ENCODE data around the gene GRK5.

The GRK5 gene

DNA sequence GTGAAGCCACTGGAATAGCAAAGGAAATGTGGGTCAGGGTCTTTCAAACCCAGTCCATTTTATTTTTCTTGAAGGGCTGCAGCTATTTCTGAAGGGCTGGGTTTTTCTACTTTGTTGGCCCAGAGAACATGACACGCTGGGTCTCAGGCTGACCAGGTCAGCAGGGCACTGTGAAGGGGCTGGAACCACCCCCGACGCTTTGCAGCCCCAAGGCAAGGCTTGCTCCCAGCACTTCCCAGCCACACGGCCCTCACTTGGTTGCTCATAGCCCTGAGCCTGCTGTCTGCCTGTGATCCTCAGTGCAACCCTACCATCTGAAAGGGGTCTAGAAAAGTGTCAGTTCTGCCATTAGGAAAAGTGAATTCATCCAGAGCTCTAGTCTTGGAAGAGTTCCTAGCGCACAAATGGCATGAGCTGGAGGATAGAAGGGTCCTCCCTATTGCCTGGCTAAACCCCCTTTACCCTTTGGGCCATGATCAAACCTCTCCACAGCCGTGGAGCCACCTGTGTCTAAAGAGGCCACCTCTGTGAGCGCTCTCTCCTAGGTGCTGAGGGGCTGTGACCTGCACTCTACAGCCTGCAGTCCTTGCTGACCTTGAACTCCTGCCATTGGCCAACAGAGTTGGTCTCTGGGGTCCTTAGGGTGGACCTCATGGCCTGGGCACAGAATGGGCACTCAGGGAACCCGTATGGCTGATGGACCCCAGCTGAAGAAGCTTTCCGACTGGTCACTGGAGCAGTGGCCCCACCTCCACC is 203.2 kb downstream of the GRK5 start:
- no peak for DNase-seq

DNA sequence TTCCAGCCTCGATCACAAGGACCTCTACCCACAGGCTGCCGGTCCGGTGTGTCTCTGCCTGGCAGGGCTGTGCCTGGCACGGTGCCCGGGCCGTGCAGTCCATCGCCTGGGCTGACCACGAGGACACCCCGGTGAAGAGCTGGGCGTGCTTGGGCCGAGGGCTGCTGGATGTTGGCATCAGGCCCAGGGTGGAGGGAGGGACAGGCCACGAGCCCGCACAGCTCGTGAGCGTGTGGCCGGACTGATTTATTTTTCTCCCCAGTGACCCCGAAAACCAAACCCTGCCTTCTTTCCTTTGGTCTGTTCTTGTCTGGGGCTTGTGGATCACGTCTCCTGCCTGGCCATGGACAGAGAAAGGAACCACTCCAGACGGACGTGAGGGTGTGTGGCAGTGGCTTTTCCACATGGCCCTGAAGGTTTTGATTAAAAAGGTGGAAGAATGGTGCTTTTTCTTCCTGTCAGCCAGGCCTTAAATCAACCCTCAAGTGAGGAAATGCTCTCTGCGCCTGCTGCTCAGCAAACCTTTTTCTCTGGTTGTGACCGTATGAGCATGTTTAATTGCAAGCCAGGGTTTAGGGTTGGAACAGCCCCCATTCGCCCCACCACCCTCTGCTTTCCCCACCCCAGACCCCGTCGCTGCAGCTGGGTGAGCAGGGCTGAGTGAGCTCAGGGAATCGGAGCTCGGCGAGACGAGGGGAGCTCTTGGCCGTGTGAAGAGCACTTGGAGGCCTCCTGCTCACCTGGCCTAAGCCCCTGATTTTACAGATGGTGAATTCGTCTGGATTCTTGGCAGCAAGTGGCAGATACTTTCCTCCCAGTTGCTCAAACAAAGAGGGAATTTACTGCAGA is 205.1 kb downstream of the GRK5 start:
- DNase-seq: no peak

DNA sequence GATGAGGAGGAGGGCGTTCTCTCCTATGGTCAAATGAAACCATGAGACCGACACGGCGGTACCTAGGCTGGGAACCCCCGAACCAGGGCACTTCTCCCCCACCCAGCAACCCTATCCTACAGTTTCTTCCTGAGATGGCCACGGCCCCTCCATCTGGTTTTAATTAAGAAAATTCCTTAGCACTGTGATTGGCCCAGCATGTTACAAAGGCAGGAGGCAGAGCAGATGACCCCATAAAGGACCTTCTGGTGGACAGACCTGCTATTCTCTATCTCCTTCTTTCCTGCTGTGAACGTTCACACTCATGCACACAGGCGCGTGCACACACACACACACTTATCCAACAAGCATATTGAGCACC is 205.7 kb downstream of the GRK5 start:
- DNase-seq: no peak

DNA sequence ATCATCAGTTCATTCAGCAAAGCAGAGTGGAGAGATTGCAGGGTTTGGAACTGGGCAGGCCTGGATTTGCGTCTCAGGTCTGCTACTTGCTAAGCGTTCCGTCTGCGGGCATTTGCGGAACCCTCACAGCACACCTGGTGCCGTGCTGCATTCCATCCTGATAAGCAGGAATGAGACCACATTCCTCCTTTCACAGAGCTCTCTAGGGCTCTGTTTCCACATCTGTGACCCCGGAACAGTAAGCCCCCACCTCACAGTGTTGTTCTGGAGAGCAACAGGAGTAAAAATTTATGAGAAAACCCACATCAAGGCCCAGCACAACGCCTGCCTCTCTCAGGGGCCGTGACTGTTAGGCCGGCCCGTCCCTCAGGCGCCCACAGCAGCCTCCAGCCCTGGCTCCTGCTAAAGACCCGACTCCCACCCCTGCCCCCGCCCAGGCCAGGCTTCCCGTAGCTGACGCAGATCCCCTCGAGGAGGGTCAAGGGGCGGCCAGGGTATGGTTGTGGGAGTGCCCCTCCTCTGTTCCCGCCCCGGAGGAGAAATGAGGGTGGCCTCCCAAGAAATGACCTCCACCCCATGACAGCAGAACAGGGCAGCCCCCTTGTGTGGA is 206.2 kb downstream of the GRK5 start:
- DNase-seq: no peak

DNA sequence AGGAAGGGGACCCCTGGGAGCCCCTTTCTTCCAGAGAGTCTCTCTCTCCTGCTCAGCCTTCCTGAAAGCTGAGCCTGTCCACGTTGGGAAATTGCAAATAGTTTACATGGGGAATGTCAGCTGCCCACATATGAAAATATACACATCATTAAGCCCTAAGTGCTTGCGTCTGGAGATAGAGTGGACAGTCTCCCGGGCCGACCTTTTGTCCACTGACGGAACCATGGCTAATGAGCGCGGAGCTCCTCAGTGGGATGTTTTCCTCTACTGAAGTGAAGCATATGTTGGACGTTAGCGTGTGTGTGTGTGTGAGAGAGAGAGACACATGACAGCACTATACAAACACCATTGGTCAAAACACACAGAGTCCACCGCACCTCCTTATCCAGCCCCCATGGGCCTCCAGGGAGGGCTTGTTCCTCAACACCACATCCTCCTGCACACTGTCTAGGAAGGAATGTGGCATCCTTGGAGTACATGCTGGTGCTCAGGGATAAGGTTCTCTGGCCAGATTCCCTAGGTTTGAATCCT is 206.8 kb downstream of the GRK5 start:
- no peak for DNase-seq

DNA sequence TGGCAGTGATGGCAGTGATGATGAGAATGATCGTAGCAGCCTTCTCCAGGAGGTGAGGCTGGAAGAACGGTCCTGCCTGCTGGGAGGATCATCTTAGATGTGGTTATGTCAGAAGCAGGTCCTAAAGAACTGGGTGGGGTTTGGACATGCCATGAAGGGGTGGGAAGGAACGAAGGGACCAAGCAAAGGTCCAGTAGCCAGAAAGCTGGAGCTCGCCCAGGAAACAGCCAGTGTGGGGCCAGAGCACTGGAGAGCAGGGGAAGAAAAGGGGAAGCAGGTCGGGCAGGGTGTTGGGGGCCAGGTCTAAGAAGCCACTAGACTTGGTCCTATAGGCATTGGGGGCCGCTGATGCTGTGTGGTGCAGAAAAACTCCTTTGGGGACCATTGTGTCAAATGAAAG is 207.8 kb downstream of the GRK5 start:
- no peak for DNase-seq

DNA sequence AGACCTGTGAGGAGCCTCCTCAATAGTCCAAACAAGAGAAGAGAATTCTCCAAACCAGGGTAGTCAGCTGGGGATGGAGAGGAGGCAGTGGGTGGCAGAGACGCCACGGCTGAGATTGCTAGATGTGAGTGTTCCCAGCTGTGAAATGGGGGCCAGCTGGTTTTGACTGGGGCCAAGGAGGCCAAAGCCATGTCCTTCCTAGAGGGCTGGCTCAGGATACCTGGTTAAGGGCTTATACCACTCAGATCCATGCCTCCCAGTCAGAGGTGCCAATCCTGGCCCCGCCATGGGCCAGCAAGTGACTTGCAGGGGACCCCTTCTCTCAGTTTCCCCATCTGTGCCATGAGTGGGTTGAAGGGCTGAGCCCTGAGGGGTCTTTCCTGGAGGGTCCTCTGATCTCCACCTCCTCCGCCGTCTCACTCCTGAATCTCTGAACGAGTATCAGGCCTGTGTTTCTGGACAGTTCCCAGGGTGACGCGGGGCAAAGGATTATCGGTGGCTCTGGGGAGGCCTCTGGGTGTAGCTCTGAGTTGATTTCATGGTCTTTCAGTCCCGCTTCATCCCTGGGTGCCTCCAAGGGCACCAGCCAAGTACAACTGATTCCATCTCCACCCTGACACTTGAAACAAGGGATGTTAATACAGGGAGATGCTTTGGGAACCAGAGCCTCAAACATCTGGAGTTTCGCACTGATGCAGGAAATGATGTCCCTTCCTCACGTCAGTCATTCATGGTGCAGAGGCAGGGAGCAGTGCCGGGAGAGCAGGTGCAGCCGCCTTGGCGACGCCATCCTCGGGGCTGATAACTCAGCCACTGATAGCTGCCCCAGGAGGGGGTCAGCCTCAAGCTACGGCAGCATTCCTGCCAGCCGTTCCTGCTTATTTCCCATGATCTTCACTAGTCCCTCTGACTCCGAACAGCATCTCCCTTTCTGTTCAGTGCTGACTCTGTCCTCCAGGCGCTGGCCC is 208.4 kb downstream of the GRK5 start:
- DNase-seq: no peak

DNA sequence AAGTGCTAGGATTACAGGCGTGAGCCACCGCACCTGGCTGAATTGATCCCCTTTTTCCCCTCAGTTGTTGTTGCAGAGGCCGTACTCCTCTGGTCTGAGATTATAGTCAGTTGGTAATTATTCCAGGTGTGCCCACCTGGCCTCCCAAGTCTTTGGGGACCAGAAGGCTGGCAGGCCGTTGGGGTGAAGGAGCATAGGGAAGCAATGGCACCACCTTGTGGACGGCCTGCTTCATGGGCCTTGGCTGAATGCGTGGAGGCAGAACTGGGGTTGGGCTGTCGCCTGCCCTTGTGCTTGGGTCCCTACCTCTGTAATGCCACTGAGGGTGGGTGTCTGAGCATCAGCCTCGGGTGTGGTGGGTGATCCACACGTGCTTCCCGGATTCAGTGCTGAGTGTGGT is 209.5 kb downstream of the GRK5 start:
- DNase-seq: peak; percentile 20

DNA sequence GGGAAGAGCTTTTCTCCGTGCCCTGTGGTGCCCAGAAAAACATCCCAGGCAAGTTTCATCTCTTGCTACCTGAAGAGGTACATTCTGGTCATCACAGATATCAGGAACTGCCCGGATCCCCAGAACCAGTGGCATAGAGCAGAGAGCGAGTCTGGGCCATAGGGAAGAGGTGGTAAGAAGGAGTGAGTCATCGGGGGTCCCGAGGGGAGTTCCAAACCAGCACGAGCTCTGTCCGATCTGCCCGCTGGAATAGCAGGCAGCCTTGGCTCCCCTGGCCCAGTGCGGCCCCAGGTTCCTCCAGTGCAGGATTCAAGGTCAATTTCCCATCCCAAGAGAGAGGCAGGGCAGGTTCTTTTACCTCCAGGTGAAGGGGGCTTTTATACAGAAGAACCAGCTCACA is 210.5 kb downstream of the GRK5 start:
- no peak for DNase-seq

DNA sequence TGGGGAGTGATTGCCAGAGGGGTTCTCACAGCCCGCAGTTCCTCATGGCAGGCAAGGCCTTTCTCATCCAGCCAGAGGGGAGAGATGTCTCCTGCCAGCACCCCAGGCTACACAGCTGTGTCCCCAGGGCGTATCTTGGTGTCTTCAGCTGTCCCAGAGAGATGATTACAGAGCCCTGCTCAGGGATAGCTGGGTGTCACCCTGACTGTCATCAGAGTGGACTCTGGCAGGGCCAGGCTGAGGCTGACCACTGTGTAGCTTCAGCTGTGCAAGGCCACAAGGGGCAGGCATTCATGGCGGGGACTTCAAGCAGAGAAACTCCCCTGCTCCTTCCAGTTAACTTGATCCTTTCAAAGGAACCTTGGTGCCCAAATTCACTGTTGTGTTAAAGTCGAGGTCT is 211.0 kb downstream of the GRK5 start:
- no peak for DNase-seq

DNA sequence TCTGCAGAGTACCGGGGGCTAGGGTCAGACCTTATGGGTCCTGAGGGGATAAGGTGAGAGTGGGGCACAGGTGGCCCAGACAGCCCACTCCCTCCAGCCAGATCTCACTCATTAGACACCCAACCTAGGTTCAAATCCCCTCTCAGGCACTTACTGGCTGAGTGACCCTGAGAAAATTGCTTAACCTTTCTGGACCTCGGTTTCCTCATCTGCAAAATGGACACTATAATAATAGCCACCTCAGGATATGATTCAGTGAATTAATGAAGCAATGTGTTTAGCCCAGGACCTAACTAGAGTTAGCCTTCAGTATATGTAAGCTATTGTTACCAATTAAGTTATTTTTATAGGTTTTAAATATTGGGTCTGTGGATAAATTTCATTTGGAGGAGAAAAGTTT is 212.6 kb downstream of the GRK5 start:
- no peak for DNase-seq

DNA sequence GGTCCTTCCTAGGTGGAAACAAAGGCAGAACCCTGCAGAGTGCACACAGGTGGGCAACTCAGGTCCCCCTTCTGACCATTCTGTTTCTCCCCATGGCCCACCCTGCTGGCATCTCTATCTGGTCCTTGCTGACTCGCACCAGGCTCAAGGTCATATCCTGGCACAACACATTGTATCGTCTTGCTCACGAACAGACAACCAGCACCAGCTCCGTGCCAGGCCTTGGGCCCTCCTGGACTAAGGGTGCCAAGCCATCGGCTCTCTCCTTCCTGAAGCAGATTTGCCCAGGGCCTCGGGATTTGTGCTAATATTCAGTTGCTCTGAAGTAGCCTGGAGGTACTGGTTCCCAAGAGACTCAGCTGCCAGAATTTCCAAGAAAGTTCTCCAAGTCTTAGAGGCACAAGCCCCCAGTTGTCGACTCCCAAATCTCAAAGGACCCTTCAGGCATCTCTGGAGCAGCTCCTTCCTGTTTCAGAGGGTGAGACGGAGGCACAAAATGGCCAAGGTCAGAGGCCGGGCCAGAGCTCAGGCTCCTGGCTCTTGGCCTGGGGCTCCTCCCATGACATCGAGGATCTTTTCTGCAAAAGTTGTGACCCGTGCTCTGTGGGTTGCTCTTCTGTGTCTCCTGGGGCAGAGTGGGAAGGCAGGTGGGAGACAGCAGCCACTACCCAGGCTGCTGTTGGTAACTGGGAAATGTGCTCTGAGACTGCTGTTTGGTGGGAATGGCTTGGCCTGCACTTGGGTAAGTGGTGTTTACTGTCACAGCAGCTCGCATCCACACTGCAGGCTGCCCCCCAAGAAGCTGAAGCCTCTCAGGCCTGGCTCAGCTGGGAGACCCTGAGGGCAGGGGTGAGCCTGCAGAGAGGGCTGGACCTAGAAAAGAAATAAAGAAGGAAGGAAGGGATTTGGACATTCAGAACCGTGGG is 213.8 kb downstream of the GRK5 start:
- no peak for DNase-seq

DNA sequence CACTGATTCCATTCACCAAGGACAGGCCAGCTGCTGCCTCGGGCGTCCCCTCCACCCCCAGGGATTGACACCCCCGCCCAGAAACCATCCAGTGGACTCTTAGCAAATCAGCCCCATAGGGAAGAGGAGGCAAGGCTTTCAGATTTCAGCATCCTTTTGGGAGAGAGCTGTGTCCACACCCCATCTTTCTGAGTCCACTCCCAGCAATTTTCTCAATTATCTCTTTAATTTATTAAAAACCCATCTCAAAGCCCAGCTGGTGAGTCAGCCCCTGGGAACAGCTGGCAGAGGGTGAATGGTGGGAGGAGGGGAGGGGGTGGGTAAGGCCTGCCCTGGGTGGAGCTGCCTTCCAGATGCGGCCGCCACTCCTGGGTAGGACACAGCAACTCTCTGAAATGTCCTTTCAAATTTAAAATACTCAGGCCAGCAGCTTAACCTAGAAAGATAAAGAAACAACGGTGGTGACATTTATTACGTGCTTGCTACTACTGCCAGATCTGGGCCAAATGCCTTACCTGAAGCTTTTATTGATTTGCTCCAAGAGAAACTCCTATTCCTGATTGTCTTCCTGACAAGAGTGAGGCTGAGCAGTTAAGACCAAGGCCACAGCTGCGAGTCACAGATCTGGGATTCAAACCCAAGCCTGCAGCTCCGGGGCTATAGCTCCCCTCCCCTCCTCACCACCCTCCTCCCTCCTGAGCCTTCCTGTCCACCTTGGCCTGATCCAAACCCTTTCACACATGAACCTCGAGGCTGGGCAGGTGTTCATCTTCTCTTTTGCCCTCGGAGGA is 214.7 kb downstream of the GRK5 start:
- no peak for DNase-seq

DNA sequence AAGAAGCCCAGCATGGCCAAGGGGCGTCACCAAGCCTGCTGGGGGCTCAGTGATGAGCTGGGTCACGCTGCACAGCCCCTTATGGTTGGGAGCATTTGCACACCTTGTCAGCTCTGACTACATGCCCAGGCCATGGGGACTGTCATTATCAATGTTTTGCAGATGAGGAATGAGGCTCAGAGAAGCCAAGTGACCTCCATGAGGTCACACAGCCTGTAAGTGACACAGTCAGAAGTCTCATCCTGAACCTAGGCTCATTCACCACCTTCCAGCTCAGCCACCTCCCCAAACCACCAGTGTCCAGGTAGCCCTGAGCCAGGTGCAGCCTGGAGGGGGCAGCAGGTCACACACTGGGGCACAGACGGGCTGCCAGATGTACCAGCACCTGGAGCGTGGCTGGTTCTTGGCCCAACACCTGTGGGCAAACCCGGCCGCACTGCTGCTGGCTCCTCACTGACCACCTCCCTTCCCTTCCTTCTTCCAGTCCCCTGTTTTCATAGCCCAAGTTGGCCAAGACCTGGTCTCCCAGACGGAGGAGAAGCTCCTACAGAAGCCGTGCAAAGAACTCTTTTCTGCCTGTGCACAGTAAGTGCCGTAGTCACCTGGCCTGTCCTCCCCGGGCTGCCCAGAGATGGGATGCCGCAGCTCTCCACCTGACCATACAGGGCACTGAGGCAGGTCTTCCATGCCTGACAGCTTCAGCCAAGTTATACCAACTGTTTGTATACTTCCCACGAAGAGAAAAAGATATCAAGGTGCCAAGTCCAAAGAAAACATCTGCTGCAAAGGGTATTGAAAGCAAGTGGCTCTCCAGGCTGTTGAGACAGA is 215.5 kb downstream of the GRK5 start:
- DNase-seq: no peak

DNA sequence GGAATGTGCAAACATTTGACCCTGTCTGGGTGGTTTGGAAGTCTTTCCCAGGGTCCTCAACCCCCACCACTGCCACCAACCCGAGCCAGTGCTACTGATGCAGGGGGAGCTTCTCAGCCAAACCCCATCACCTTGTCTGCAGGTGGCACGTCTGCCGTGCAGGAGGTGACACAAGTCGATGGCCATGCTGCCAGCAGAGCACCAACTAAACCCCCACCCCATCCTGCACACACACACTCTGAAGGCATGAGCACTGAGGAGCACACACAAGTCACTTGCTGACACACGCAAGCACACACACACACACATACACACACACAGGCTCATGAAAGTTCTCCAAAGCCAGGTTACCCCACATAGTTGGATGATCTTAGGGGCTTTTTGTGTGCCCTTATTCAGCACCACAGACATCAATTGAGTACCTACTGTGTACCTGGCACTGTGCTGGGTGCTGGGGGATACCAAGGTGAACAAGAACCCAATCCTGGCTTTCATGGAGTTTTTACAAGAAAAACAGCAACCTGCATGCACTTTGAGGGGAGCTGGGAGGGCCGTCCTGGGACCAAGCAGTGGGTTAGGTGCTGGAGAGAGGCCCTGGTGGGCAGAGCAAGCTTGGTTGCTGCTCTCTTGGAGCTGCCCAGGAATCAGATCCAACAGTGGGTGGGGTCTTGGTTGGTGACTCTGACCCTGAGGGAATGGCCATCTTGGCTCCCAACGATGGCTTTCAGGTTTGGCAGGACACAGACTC is 216.3 kb downstream of the GRK5 start:
- DNase-seq: no peak

DNA sequence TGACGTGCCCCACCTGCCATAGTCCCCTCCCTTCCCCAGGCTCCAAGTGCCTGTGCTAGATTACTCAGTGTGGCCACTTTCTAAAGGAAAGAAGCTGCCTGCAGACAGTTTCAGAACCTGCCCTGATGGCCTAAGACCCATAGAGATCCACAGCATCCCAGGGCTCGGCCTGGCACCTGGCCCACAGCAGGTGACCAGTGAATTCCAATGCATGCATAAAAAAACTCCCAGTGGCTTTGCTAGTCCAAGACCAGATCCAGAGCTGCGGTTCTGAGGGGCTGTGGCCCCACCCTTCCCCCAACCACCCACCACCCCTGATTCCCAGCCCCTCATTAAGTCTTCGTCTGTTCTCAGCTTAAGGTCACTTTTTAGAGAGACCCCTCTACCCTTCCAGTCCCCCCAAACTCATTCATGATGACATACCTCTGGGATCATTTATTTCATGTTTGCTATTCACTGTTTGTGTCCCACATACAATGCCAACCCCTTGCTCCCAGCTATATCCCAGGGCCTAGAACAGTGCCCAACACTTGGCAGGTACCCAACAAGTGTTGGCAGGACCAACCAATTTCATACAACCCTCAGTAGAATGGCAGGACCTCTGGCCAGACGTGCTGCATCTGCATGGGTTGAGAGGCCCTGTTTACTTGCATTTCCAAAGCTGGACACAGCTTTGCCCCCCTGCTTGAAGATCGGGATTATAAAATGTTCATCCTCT is 217.0 kb downstream of the GRK5 start:
- DNase-seq: no peak

DNA sequence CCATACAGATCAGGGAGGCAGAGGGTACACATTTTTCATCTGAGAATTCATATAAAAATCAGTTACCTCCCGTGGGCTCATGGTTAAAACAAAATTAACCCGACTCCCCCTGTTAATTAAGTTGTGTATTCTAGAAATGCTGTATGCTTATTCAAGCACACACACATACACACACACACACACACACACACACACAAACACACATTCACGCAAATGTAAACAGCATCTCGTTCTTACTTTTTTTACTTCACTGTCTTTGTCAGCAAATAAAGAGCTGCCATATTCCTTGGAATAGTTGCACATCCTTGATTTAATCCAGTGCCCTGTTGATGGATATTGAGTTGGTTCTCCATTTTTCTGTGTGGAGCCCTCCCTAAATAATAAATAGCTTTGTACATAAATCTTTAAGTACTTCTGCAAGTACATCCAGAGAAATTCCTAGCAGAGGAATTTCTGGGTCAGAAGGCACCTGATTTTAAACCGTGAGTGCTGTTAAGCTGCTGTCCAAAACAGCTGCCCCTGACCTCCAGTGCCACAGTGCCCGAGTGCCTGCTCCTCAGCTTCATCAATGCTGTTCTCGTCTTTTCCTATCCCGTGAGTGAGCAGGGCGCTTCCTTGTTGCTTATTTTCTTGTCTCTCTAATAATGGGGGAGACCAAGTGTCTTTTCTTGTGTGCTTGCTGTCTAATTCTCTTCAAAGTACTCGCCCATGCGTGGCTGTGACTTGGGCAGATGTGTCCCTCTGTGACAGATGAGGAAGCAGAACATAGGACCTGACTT is 217.9 kb downstream of the GRK5 start:
- no peak for DNase-seq

DNA sequence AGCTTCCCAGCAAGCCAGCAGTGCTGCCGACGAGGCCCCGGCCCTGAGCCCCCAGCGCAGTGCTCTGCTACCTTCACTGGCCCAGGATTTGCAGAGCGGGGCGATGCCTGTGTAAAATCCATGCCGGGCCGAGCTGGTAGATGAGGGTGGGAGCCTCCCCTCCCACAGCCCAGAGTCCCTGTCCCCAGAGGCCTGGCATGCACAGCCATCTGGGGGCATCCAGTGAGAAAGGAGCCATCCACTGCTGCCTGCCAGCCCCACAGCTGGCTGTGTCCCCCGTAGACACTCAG is 218.5 kb downstream of the GRK5 start:
- DNase-seq: no peak

All from GF-D8 (cell line).